HepG2 (cell line): ENCODE data around the gene GDF11. TPM values are rescaled to one million over a fixed set of nuclear protein-coding genes. Genes with fewer than 3 reads are reported as not detected.

Experiments used
- ATAC-seq: fragments of 200-7000 bp; cut with Tn5 transposase; 3 replicates; pipeline ENCODE4 v1.9.1; 2020; ENCODE audit warnings: mild to moderate bottlenecking, moderate library complexity
- BruUV-seq: library from RNA; stranded (reverse); fragments of 400-500 nt; replicated peaks from 2 replicates; lab custom pipeline; 2021; lab: Mats Ljungman, UMichigan
- CTCF ChIA-PET: fragments of 300-600 bp; formaldehyde crosslinking; extraction: SDS; loops from one replicate; lab custom pipeline; 2021; ENCODE audit warnings: low total read pairs, inconsistent platforms, low intra/inter-chr PET ratio; lab: Yijun Ruan, JAX
- POLR2A ChIA-PET: fragments of 350-600 bp; sonication (Branson Sonifier 250); formaldehyde crosslinking; loops from one replicate; lab custom pipeline; 2020; ENCODE audit warnings: antibody characterized with exemption, inconsistent platforms; lab: Yijun Ruan, JAX
- DNase-seq: peaks from one replicate; pipeline ENCODE4 v3.0.0-alpha.2; 2015; ENCODE audit warnings: low spot score
- FAIRE-seq: peaks from 3 replicates; lab custom pipeline; 2011; peaks lifted over from hg19 to GRCh38; lab: Jason Lieb, UNC
- H2AFZ ChIP-seq: one replicate; pipeline ENCODE4 v1.6.1; 2011; ENCODE audit warnings: low read length, inconsistent platforms
- H3K27ac ChIP-seq: fragments of 300-600 bp; 3 replicates; pipeline ENCODE4 v1.8.0; 2011; ENCODE audit warnings: mixed run types, mild to moderate bottlenecking, mixed read lengths, low read length, inconsistent platforms; ENCODE audit not compliant: insufficient read depth; ENCODE audit errors: extremely low read length
- H3K27me3 ChIP-seq, 2 experiments: fragments of 200-600 bp in 1 of 2; 2 replicates in 1 of 2; 3 replicates in 1 of 2; pipeline versions ENCODE4 v1.6.0 to v1.8.0; 2011; ENCODE audit warnings: low read length in 2 of 2, mild to moderate bottlenecking in 2 of 2, moderate library complexity in 2 of 2, inconsistent platforms in 1 of 2; ENCODE audit not compliant: insufficient read depth in 2 of 2, control insufficient read depth in 1 of 2
- H3K36me3 ChIP-seq, 2 experiments: fragments of 200-600 bp in 1 of 2; replicated peaks in 1 of 2; 2 replicates in 1 of 2; 3 replicates in 1 of 2; pipeline versions ENCODE4 v1.5.1 to v1.8.0; 2011; ENCODE audit warnings: low read length in 2 of 2, inconsistent platforms in 1 of 2; ENCODE audit not compliant: insufficient read depth in 2 of 2, control insufficient read depth in 1 of 2
- H3K4me1 ChIP-seq: 2 replicates; pipeline ENCODE4 v1.5.1; 2012; ENCODE audit warnings: low read length, inconsistent platforms; ENCODE audit not compliant: insufficient read depth
- H3K4me2 ChIP-seq: 2 replicates; pipeline ENCODE4 v1.6.0; 2011; ENCODE audit warnings: low read depth, low read length, inconsistent platforms
- H3K4me3 ChIP-seq, 3 experiments: fragments of 200-600 bp in 1 of 3; sonication (generic), shearing (Covaris generic) in 1 of 3; replicated peaks in 1 of 3; 2 replicates each; pipeline ENCODE4 v1.5.1; 2011 to 2016; ENCODE audit warnings: low read length in 3 of 3, inconsistent platforms in 2 of 3, low read depth in 2 of 3, mild to moderate bottlenecking in 2 of 3, control low read depth in 1 of 3, mixed read lengths in 1 of 3; ENCODE audit not compliant: insufficient read depth in 1 of 3
- H3K79me2 ChIP-seq: one replicate; pipeline ENCODE4 v1.6.1; 2011; ENCODE audit warnings: low read length, inconsistent platforms; ENCODE audit not compliant: insufficient read depth
- H3K9ac ChIP-seq: 2 replicates; pipeline ENCODE4 v1.6.0; 2011; ENCODE audit warnings: mild to moderate bottlenecking, low read depth, low read length, inconsistent platforms; ENCODE audit not compliant: insufficient read depth
- H3K9me3 ChIP-seq: 2 replicates; pipeline ENCODE4 v1.5.1; 2012; ENCODE audit warnings: mild to moderate bottlenecking, low read length
- H4K20me1 ChIP-seq: 2 replicates; pipeline ENCODE4 v1.6.0; 2011; ENCODE audit warnings: inconsistent platforms, mild to moderate bottlenecking, low read length, moderate library complexity; ENCODE audit not compliant: insufficient read depth
- ASH2L ChIP-seq: fragments of 300-600, 200-600 bp; sonication (generic); IDR thresholded peaks from 2 replicates; pipeline ENCODE4 v1.7.0; 2017; ENCODE audit warnings: low read depth, mild to moderate bottlenecking, moderate library complexity, mixed read lengths, low read length; ENCODE audit not compliant: insufficient read length
- CBX5 ChIP-seq: sonication (generic); formaldehyde crosslinking; IDR thresholded peaks from 2 replicates; pipeline ENCODE4 v1.4.0; 2020; ENCODE audit warnings: missing genetic modification reagents, borderline replicate concordance
- EEA1 ChIP-seq: sonication (generic); formaldehyde crosslinking; IDR thresholded peaks from 2 replicates; pipeline ENCODE4 v1.5.1; 2020; ENCODE audit warnings: mild to moderate bottlenecking, missing genetic modification reagents, borderline replicate concordance
- STAG1 ChIP-seq: sonication (generic); formaldehyde crosslinking; IDR thresholded peaks from 2 replicates; pipeline ENCODE4 v1.4.0; 2020; ENCODE audit warnings: missing genetic modification reagents
- THAP11 ChIP-seq: IDR thresholded peaks from 2 replicates; pipeline ENCODE4 v1.6.1; 2016; ENCODE audit warnings: missing biosample characterization, missing genetic modification reagents
- ZNF234 ChIP-seq: sonication (generic); formaldehyde crosslinking; conservative IDR thresholded peaks from 2 replicates; pipeline ENCODE4 v1.5.1; 2020; ENCODE audit warnings: mild to moderate bottlenecking, missing genetic modification reagents
- ZNF781 ChIP-seq: sonication (generic); formaldehyde crosslinking; IDR thresholded peaks from 2 replicates; pipeline ENCODE4 v1.5.1; 2020; ENCODE audit warnings: borderline replicate concordance, mild to moderate bottlenecking, missing genetic modification reagents; ENCODE audit errors: not compliant biosample characterization
- WGBS: methylation state at CpG from one replicate; pipeline ENCODE4 v1.1.6; 2017; ENCODE audit warnings: low lambda C conversion rate; 5-methylcytosine and 5-hydroxymethylcytosine counted together
- in situ Hi-C: cut with HindIII; loops from 2 replicates; pipeline ENCODE4 v1.10.0; 2017; ENCODE audit warnings: low pct_unique_long_range_greater_than_20kb; ENCODE audit not compliant: extremely low pct_ligation_motif_present
- intact Hi-C: fragments of 100-400 bp; cut with micrococcal nuclease; formaldehyde crosslinking; loops from one replicate; pipeline ENCODE4 v1.10.0; 2022; ENCODE audit not compliant: unreplicated experiment
- polyA plus RNA-seq, 8 experiments: library from polyadenylated mRNA; depleted of rRNA in 3 of 8; stranded (reverse) in 7 of 8; unstranded in 1 of 8; fragments of >200 nt; fragmentation: Illumina TruSeq in 4 of 8; extraction: Trizol in 4 of 8; gene quantifications; 2 replicates each; pipeline versions ENCODE4 v1.2.1 to v1.2.3, GENCODE V29; 2011 to 2016; ENCODE audit warnings: low read depth in 4 of 8, missing spikeins in 1 of 8, mixed read lengths in 1 of 8; ENCODE audit not compliant: insufficient read depth in 1 of 8
- total RNA-seq, 5 experiments: library from RNA; depleted of rRNA; stranded (reverse); fragments of >200 nt; fragmentation: Illumina TruSeq; extraction: Trizol; gene quantifications; 2 replicates each; pipeline ENCODE4 v1.2.3, GENCODE V29; 2016; ENCODE audit warnings: low read depth in 1 of 5

Gene GDF11
- total and polyA plus RNA-seq, 2 of the 13 experiments (the other 11 are each of a cell fraction or from before 2014, with no cell fraction given): 0.63 to 1.5 TPM

DNA sequence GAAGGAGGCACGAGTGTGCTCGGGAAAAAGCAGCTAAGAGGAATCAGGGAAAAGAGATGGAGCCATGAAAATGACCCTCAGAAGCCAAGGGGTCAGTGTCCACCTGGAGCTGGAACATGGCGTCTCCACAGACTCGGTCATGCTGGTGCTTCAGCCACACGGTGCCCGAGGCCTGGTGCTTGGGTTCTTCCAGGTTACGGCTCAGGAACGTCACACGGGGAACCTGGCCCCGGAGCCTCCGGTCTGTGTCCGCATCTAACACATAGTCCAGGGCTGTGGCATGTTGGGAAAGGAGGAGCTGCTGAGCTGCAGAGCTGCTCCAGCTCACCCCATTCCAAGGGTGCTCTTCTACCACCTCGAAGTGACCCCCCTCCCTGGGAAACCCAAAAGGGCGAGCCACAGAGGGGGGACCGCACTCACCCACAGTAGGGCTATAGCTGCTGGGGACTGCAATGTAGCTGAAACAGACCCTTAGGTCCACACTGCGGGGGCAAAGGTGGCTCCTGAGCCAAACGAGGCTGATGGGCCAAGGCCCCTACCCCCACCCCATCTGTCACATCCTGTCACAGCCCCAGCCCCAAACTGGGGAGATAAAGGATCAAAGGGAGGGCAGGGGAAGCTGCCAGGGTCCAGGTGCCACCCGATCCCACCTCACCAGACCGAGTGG, 46.0 kb upstream of the GDF11 start (continued):
- no peak for TF ChIP-seq THAP11 (CRISPR knock-in tag)

DNA sequence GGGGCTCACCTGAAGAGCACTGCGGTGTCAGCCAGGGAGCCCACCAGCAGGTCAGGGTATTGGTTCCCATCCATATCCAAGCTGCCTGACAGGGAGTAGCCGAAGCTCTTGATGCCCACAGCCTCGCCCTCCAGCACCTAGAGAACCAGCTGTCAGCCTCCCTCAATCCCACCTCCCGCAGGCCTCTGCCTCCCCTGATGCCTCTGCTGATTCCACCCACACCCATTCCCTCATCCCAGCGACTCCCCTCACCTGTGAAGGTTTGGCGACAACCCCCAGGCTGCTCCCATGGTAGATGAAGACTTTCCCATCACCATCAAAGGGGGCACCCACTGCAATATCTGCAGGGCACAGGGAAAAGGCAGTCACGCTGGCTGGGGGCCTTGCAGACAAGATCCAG, 45.2 kb upstream of the GDF11 start:
- intact Hi-C loops: no loop called here
- H3K4me3 ChIP-seq: no peak overlapping the region
- H3K27ac ChIP-seq: no peak overlapping the region
- FAIRE-seq (no peak), ATAC-seq (no peak), DNase-seq (no peak)
- H3K79me2 ChIP-seq: no peaks in the 10 kb centered on the region
- CTCF ChIA-PET: no interaction called here
- in situ Hi-C loops: no loop called here
- 57% methylated on average over 4 of the region's 7 CpGs for WGBS
- no TSS peak for BruUV-seq
- H3K27me3 ChIP-seq: peaks cover 4 to 6% of the 10 kb centered on the region in 2 experiments; a peak in 3 of 5 replicates
- no peak overlapping the region for H3K9ac ChIP-seq
- no peak overlapping the region for H2AFZ ChIP-seq
- POLR2A ChIA-PET: no interaction called here
- H3K4me1 ChIP-seq: peaks cover 65% of the 10 kb centered on the region
- H3K4me2 ChIP-seq: no peak overlapping the region
- no peaks in the 10 kb centered on the region for H4K20me1 ChIP-seq
- no peaks in the 10 kb centered on the region for H3K36me3 ChIP-seq
- no peaks in the 10 kb centered on the region for H3K9me3 ChIP-seq
- TF ChIP-seq ASH2L (no peak), STAG1 (no peak), CBX5 (no peak), EEA1 (CRISPR knock-in tag) (no peak), ZNF234 (CRISPR knock-in tag) (no peak), ZNF781 (CRISPR knock-in tag) (no peak)
